HG03108 (cell line): ENCODE data around the gene HOXC4.
"Not testable (repeated sequence)": the region's sequence is repeated elsewhere in the genome, so short reads cannot be mapped to it uniquely, and the experiment has no call there.

Experiments
- ATAC-seq: cut with Tn5 transposase; IDR thresholded peaks from one replicate; pipeline ENCODE4 v1.9.1; 2021; ENCODE audit warnings: moderate library complexity; ENCODE audit not compliant: unreplicated experiment

The HOXC4 gene

DNA sequence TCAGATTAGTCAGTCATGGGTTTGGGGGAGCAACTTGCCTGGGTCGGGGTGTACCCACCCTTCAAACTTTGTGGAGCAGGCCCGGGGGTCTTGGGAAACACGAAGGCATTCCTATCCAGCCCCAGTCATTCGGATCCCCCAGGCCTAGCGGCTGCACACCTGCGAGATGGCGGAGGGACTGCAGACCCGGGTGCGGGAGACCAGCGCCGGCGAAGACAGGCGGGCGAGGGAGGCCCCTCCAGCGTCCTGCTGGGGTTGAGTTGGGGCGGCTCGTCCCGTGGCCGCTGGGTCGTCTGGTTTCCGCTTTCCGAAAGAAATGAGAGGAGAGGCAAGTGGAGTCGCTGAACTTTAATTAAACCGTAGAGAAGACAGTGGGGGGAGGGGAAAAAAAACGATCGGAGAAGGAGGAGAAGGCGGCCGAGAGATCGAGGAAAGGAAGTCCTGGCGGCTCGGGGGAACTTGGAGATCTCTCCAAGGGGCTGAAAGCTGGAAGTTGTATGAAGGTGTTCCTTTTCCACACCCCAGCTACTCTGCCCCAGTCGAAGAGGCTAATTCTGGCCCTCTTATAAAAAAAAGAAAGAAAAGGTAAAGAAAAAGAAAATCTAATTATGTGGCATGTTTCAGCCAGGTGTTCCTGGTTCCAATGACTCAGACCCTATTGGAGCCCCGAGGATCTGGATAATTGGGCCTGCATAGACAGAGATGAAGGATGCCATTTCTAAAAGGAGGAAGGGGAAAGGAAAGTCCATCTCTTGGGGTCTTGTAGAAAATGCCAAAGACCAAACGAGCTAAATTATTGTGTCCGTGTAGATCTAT lies 28.2 kb downstream of the HOXC4 start:
- not testable (repeated sequence) for ATAC-seq

DNA sequence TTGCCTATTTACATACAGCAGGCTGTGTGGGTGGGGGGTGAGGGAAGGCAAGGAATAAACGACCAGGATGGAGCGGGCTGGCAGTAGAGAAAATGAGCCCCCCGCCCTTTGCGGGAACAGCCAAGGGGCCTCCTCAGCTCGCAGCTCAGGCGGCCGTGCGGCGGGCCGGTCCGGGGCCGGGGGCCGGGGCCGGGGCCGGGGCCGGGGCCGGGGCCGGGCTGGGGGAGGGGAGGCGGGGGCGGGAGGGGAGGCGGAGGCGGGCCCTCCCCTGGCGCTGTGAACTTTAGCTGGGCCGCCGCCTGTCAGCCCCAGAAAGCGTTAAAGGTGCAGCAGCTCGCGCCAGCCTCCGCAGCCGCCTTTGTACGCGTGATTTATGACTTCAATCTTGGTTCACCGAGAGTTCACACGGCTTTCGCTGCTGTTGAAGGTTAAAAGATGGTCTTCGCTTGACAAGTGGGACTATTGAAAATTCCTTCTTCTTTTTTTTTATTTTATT lies 28.8 kb downstream of the HOXC4 start:
- no peak for ATAC-seq

DNA sequence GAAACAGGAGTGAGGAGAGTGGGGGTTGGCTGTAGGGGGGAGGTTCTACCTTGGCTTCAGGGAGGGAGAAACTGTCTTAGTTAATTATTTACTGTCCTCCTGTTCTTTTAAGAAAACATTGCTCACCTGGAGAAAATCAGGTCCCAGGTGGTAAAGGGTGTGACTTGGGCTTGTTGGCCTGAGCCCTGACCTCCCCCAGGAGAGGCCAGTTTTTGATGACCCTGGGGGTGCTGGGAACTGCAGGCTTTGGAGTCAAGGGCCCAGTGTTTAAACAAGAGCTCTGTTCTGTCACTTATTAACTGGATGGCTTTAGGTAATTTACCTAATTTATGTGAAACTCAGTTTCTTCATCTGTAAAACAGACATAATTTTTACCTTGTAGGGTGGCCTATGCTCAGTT lies 34.4 kb downstream of the HOXC4 start:
- ATAC-seq = not testable (repeated sequence)

DNA sequence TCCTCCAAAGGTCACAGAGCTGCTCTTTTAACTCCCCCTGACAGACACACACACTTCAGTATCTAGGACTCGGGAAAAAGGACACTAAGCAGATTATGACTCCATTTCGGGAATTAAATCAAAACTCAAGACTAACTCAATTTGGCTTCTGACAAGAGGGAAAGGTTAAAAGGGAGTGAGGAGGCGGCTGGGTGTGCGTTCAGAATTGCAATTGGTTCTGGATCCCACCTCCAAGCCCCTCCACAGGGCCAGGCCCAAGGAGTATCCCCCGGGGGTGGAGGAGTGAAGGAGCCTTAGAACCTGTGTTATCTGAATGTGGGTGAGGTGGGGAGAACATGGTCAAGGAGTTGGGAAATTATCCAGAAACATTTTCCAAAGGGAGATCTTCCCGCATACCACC lies 35.8 kb downstream of the HOXC4 start:
- ATAC-seq = not testable (repeated sequence)

DNA sequence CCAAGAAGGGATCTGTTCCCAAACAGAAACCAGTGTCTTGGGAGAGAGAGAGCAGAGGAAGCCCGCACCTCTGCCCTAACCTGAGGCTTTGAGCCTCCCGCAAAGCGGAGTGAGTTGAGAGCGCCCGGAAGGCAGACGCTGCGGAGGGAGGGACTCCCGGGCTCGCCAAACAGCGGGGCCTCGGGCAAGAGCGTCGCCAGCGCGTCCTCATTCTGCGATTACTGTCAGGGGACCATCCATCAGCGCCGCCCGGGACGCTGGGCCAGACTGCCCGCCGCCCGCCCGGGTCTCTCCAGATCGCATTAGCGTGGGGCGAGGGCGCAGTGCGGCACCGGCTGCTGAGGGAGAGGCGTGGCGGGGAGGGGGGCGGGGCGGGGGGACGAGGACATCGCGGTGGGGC lies 36.7 kb downstream of the HOXC4 start:
- not testable (repeated sequence) for ATAC-seq

DNA sequence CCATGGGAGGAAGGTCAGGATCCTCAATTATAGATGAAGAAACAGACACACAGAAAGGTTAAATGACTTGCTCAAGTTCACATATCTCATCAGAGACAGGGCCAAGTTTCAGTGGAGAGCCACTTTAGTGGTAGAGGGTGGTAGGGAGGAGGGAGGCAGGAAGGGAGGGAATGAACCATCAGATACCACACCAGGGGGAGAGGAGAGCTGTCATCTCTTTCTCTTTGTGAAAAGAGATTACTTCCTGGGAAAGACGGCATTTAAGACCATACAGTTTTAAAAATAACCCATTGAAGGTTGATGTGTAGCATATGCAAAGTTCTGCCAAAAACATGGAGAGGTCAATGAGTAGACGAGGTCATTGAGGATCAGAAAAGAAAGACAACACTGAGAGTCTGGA lies 39.3 kb downstream of the HOXC4 start:
- not testable (repeated sequence) for ATAC-seq

DNA sequence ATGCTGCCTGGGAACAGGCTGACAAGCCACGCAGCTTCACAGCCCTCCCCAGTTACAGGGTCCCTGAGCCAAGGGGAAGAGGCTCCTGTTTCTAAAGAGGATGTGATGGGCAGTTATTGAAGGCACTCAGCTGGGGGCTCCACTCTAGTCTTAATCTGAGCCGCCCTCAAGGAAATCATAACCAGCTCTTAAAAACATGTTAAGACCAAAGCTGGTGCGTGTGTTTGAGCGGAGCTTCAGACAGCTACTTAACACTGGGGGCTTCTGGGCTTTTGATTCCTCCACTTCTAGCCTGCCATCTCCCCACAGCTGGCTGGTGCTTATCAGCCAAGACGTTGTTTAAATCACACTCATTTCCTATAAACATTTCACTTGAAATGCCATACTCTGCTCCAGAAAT lies 42.3 kb downstream of the HOXC4 start:
- ATAC-seq = not testable (repeated sequence)

DNA sequence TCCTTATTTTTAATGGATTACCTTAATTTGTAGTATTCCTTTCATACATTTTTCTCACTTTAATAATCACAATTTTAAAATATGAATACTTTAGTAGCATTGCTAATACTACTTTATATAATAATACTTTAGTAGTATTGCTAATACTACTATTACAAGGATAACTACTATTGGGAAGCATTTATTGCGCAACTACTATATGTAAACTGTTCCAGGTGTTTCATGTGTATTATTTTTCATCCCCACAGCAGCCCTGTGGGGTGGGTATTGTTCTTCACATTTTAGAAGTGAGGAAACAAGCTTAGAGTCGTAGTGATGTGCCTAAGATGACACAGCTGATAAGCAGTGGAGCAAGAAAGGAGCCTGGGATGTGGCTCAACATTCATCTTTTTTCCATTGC lies 45.0 kb downstream of the HOXC4 start:
- not testable (repeated sequence) for ATAC-seq

DNA sequence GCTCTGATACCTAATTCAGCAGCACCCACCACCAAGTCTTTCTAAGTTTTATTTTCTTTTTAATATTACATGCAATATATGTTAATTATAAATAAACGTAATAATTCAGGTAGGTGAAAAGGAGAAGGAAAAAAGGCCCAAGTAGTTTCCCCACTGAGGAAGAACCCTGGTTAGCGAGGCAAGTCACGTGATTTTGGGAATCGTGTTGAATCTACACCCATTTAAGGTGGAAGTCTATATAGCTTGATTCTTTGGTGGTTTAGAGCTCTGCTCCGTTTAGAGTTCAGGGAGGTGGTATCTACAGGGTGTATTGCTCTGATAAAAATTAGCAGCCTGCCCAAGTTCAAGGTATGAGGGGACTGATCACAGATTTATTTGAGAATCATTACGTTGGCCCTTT lies 47.0 kb downstream of the HOXC4 start:
- not testable (repeated sequence) for ATAC-seq

DNA sequence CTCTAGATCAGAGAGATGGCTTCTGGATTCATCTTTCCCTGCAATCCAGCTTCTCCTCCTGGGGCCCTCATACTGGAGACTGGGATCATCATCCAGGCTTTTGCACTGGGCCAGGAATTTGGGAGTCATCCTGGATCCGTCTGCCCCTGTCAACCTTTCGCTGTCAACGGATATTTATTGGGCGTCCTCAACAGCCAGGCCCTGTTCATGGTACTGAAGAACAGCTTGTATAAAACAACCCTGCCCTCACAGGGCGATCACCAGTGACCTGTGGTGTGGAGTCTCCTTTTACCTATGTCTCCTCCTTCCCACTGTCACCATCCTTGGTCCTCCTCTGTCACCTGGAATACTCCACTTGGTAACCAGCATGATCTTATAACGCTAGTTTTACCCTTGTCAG lies 48.6 kb downstream of the HOXC4 start:
- not testable (repeated sequence) for ATAC-seq

DNA sequence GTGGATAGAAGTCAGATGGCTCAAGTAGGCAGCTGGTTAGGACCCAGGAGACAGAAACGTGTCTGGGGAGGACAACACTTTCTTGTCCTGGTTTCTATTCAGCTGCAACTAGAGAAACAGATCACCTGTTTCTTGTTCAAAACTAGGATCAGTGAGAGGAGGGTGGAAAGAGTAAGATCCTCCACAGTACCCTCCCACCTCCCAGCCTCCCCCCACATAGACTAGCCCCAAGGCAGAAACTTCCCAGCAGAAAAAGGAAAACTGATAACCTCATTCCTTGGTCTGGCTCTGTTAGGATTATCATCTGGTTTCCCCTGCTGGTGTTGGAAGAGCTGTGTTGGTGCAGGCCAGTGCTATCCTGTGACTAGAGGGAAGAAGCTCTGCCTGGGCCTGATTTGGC lies 50.2 kb downstream of the HOXC4 start:
- not testable (repeated sequence) for ATAC-seq
